Mesendoderm (in vitro differentiated cells): ENCODE data around the gene CUTC. TPM values are rescaled to one million over a fixed set of nuclear protein-coding genes. Genes with fewer than 3 reads are reported as not detected.

Experiments used
- DNase-seq: peaks from one replicate; pipeline ENCODE4 v3.0.0; 2013
- H2AK5ac ChIP-seq: 2 replicates; pipeline ENCODE4 v1.6.1; 2013; ENCODE audit warnings: low read length, inconsistent platforms
- H2BK120ac ChIP-seq: 2 replicates; pipeline ENCODE4 v1.6.1; 2013; ENCODE audit warnings: low read depth, mild to moderate bottlenecking, low read length, moderate library complexity, mixed read lengths
- H2BK15ac ChIP-seq: replicated peaks from 2 replicates; pipeline ENCODE4 v1.6.1; 2013; ENCODE audit warnings: low read depth, mild to moderate bottlenecking, moderate library complexity
- H2BK5ac ChIP-seq: 2 replicates; pipeline ENCODE4 v1.6.1; 2013; ENCODE audit warnings: low read length, inconsistent platforms
- H3K18ac ChIP-seq: 2 replicates; pipeline ENCODE4 v1.6.1; 2013; ENCODE audit warnings: mild to moderate bottlenecking, low read length, mixed read lengths
- H3K23ac ChIP-seq: one replicate; pipeline ENCODE4 v1.6.1; 2013; ENCODE audit warnings: low read length
- H3K27ac ChIP-seq: 2 replicates; pipeline ENCODE4 v1.5.1; 2013; ENCODE audit warnings: low read depth, mild to moderate bottlenecking, inconsistent platforms, low read length, moderate library complexity
- H3K27me3 ChIP-seq: 2 replicates; pipeline ENCODE4 v1.6.1; 2013; ENCODE audit warnings: low read length, control low read depth, mild to moderate bottlenecking, inconsistent platforms; ENCODE audit not compliant: insufficient read depth, poor library complexity
- H3K36me3 ChIP-seq: 2 replicates; pipeline ENCODE4 v1.6.1; 2013; ENCODE audit warnings: low read length, inconsistent platforms; ENCODE audit not compliant: control insufficient read depth, insufficient read depth
- H3K4ac ChIP-seq: one replicate; pipeline ENCODE4 v1.6.1; 2013; ENCODE audit warnings: low read depth, mild to moderate bottlenecking, low read length, moderate library complexity
- H3K4me1 ChIP-seq: 2 replicates; pipeline ENCODE4 v1.6.1; 2013; ENCODE audit warnings: low read depth, low read length, inconsistent platforms; ENCODE audit not compliant: control insufficient read depth
- H3K4me2 ChIP-seq: 2 replicates; pipeline ENCODE4 v1.6.1; 2013; ENCODE audit warnings: low read length
- H3K4me3 ChIP-seq: 2 replicates; pipeline ENCODE4 v1.5.1; 2013; ENCODE audit warnings: mild to moderate bottlenecking, low read length
- H3K56ac ChIP-seq: one replicate; pipeline ENCODE4 v1.6.1; 2013; ENCODE audit warnings: low read length
- H3K79me1 ChIP-seq: 2 replicates; pipeline ENCODE4 v1.6.1; 2013; ENCODE audit warnings: low read length, inconsistent platforms
- H3K79me2 ChIP-seq: 2 replicates; pipeline ENCODE4 v1.6.1; 2013; ENCODE audit warnings: mild to moderate bottlenecking, low read length; ENCODE audit not compliant: control insufficient read depth, insufficient read depth
- H3K9ac ChIP-seq: 2 replicates; pipeline ENCODE4 v1.6.1; 2013; ENCODE audit warnings: low read length, inconsistent platforms
- H4K5ac ChIP-seq: one replicate; pipeline ENCODE4 v1.6.1; 2013; ENCODE audit warnings: low read length
- H4K8ac ChIP-seq: one replicate; pipeline ENCODE4 v1.6.1; 2013; ENCODE audit warnings: low read depth, mild to moderate bottlenecking, control low read depth, low read length, moderate library complexity
- WGBS: extraction: QIAGEN DNeasy Blood & Tissue Kit; methylation state at CpG from one replicate; pipeline ENCODE4 v1.1.7; 2013; ENCODE audit warnings: low lambda C conversion rate, missing lambda C conversion rate; ENCODE audit not compliant: insufficient coverage; ENCODE audit errors: extremely low coverage; 5-methylcytosine and 5-hydroxymethylcytosine counted together
- polyA plus RNA-seq, 2 experiments: library from polyadenylated mRNA; stranded (reverse); fragments of 200-250 nt; gene quantifications; one replicate each; pipeline ENCODE4 v1.2.3, GENCODE V29; 2013

Gene CUTC
- 24.3 TPM for polyA plus RNA-seq (2013, experiment 1 of 2)
- 23.4 TPM for polyA plus RNA-seq (2013, experiment 2 of 2)

GRCh38 chr10:99732033-99732842 lies at the start of gene CUTC, which contains the start of gene COX15:
CUTC (plus strand) TSS chr10:99732234; CDS start chr10:99732349, 115 bp downstream.
COX15 (minus strand) TSS chr10:99732127; CDS start chr10:99732049, 78 bp downstream.
- Histone ChIP-seq H2BK120ac (no peak within 1 kb of the TSS), H3K4ac (peak within 1 kb of the TSS; percentile 40), H3K79me1 (peaks cover 3% of the 10 kb centered on the region), H3K56ac (peak within 1 kb of the TSS; percentile 99), H3K9ac (peak within 1 kb of the TSS; percentile 98), H3K27me3 (no peaks in the 10 kb centered on the region), H3K4me1 (no peaks in the 10 kb centered on the region), H3K79me2 (no peaks in the 10 kb centered on the region), H3K4me3 (peak within 1 kb of the TSS; percentile 94), H3K18ac (peak within 1 kb of the TSS; percentile 33), H2AK5ac (no peak within 1 kb of the TSS), H3K4me2 (peak within 1 kb of the TSS; percentile 71), H2BK15ac (no peak within 1 kb of the TSS), H4K5ac (no peak within 1 kb of the TSS), H3K23ac (peak within 1 kb of the TSS; percentile 95), H3K27ac (peak within 1 kb of the TSS; percentile 79), H2BK5ac (peak within 1 kb of the TSS; percentile 89), H3K36me3 (no peaks in the 10 kb centered on the region), H4K8ac (no peak within 1 kb of the TSS)
- peak; percentile 99 for DNase-seq
- no CpG with 5 or more reads among the region's 73 CpGs for WGBS

GRCh38 chr10:99682752-99683151 lies 49.3 kb upstream of the CUTC start:
- Histone ChIP-seq H2BK15ac (no peak overlapping the region), H3K4me2 (no peak overlapping the region), H3K4ac (no peak overlapping the region), H4K5ac (no peak overlapping the region), H3K56ac (no peak overlapping the region), H3K79me1 (no peaks in the 10 kb centered on the region), H3K9ac (no peak overlapping the region), H3K36me3 (no peaks in the 10 kb centered on the region), H2BK5ac (no peak overlapping the region), H3K27me3 (no peaks in the 10 kb centered on the region), H3K27ac (no peak overlapping the region), H3K4me3 (no peak overlapping the region), H3K4me1 (no peaks in the 10 kb centered on the region), H3K23ac (no peak overlapping the region), H2BK120ac (no peak overlapping the region), H3K79me2 (no peaks in the 10 kb centered on the region), H2AK5ac (no peak overlapping the region), H4K8ac (no peak overlapping the region), H3K18ac (no peak overlapping the region)
- DNase-seq = peak; percentile 40
- whole genome bisulfite sequencing = no CpG with 5 or more reads among the region's 1 CpG

GRCh38 chr10:99685597-99685967 lies 46.5 kb upstream of the CUTC start:
- Histone ChIP-seq H3K4ac (no peak overlapping the region), H3K27me3 (no peaks in the 10 kb centered on the region), H3K18ac (no peak overlapping the region), H2AK5ac (no peak overlapping the region), H2BK15ac (no peak overlapping the region), H3K56ac (no peak overlapping the region), H3K4me2 (no peak overlapping the region), H3K79me1 (no peaks in the 10 kb centered on the region), H3K79me2 (no peaks in the 10 kb centered on the region), H4K5ac (no peak overlapping the region), H3K4me1 (no peaks in the 10 kb centered on the region), H3K9ac (no peak overlapping the region), H3K27ac (no peak overlapping the region), H3K4me3 (no peak overlapping the region), H3K36me3 (no peaks in the 10 kb centered on the region), H2BK5ac (no peak overlapping the region), H2BK120ac (no peak overlapping the region), H3K23ac (no peak overlapping the region), H4K8ac (no peak overlapping the region)
- DNase-seq = no peak
- no CpG with 5 or more reads among the region's 2 CpGs for WGBS

GRCh38 chr10:99689461-99689860 lies 42.6 kb upstream of the CUTC start:
- Histone ChIP-seq H3K27ac (no peak overlapping the region), H3K4me3 (no peak overlapping the region), H4K5ac (no peak overlapping the region), H3K9ac (no peak overlapping the region), H3K56ac (no peak overlapping the region), H2BK15ac (no peak overlapping the region), H3K18ac (no peak overlapping the region), H3K4me2 (no peak overlapping the region), H3K36me3 (no peaks in the 10 kb centered on the region), H3K27me3 (no peaks in the 10 kb centered on the region), H2BK120ac (no peak overlapping the region), H4K8ac (no peak overlapping the region), H2BK5ac (no peak overlapping the region), H3K79me2 (no peaks in the 10 kb centered on the region), H3K79me1 (no peaks in the 10 kb centered on the region), H2AK5ac (no peak overlapping the region), H3K23ac (no peak overlapping the region), H3K4ac (no peak overlapping the region), H3K4me1 (no peaks in the 10 kb centered on the region)
- WGBS = no CpG with 5 or more reads among the region's 1 CpG
- DNase-seq = no peak

GRCh38 chr10:99693933-99694583 lies 38.0 kb upstream of the CUTC start:
- Histone ChIP-seq H2AK5ac (no peak overlapping the region), H3K4ac (no peak overlapping the region), H2BK15ac (no peak overlapping the region), H4K5ac (no peak overlapping the region), H3K27me3 (no peaks in the 10 kb centered on the region), H3K4me2 (no peak overlapping the region), H3K27ac (no peak overlapping the region), H3K4me3 (no peak overlapping the region), H3K9ac (no peak overlapping the region), H3K36me3 (no peaks in the 10 kb centered on the region), H3K4me1 (no peaks in the 10 kb centered on the region), H4K8ac (no peak overlapping the region), H3K23ac (no peak overlapping the region), H2BK5ac (no peak overlapping the region), H3K79me1 (no peaks in the 10 kb centered on the region), H3K56ac (no peak overlapping the region), H2BK120ac (no peak overlapping the region), H3K18ac (no peak overlapping the region), H3K79me2 (no peaks in the 10 kb centered on the region)
- no CpG with 5 or more reads among the region's 3 CpGs for WGBS
- no peak for DNase-seq
